Measurements from ENCODE around the gene ARHGAP26. TPM values are rescaled to one million over a fixed set of nuclear protein-coding genes. Genes with fewer than 3 reads are reported as not detected.

ARHGAP26 gene
- total RNA-seq, 4 donors from 2014 or later: 22.3 to 40.7 (median 28.2) TPM

- H3K27me3 ChIP-seq: no peaks in the 10 kb centered on the region
- no peak for TF ChIP-seq EP300 (IDR thresholded peaks at IDR 0.05)
- TF ChIP-seq POLR2A (IDR thresholded peaks at IDR 0.05; ENCODE audit: low read depth): no peak
- TF ChIP-seq CTCF (IDR thresholded peaks at IDR 0.05): no peak
- no peak for TF ChIP-seq POLR2AphosphoS5 (IDR thresholded peaks at IDR 0.05)
- intact Hi-C loops (cut with DNase I): no loop called here
These were observed 203.8 kb downstream of the ARHGAP26 start for GRCh38 chr5:142973932-142974331.

GRCh38 chr5:142974409-142974808, 204.2 kb downstream of the ARHGAP26 start:
- 93% methylated on average over 4 of the region's 4 CpGs for WGBS
- Histone ChIP-seq H3K27me3 (no peaks in the 10 kb centered on the region), H3K9me3 (no peaks in the 10 kb centered on the region), H3K36me3 (no peaks in the 10 kb centered on the region), H3K4me3 (no peak overlapping the region), H3K27ac (replicated peaks in 1 of 4) (no peak overlapping the region), H3K4me1 (peaks cover under 1 to 10% (median 4%) of the 10 kb centered on the region in 4 donors)
- DNase-seq (ENCODE audit: extremely low spot score): no peak
- intact Hi-C loops (cut with DNase I): no loop called here
- no peak for TF ChIP-seq POLR2AphosphoS5 (IDR thresholded peaks at IDR 0.05)
- TF ChIP-seq POLR2A (IDR thresholded peaks at IDR 0.05; ENCODE audit: low read depth): no peak
- TF ChIP-seq EP300 (IDR thresholded peaks at IDR 0.05): no peak
- no peak for TF ChIP-seq CTCF (IDR thresholded peaks at IDR 0.05)

More at GRCh38 chr5:142973932-142974331, 203.8 kb downstream of the ARHGAP26 start:
- WGBS: 88% methylated on average over 3 of the region's 3 CpGs
- Histone ChIP-seq H3K4me3 (no peak overlapping the region), H3K36me3 (no peaks in the 10 kb centered on the region), H3K27ac (replicated peaks in 1 of 4) (no peak overlapping the region), H3K4me1 (peaks cover 0 to 11% (median 4%) of the 10 kb centered on the region in 4 donors), H3K9me3 (no peaks in the 10 kb centered on the region)
- no peak for DNase-seq (ENCODE audit: extremely low spot score)

GRCh38 chr5:142976861-142977260, 206.7 kb downstream of the ARHGAP26 start:
- Histone ChIP-seq H3K27me3 (no peaks in the 10 kb centered on the region), H3K9me3 (no peaks in the 10 kb centered on the region), H3K4me1 (peaks cover 19 to 25% (median 21%) of the 10 kb centered on the region in 4 donors), H3K27ac (replicated peaks in 1 of 4) (no peak overlapping the region), H3K4me3 (no peak overlapping the region), H3K36me3 (no peaks in the 10 kb centered on the region)
- intact Hi-C loops (cut with DNase I): no loop called here
- 99% methylated on average over 3 of the region's 3 CpGs for WGBS
- no peak for TF ChIP-seq EP300 (IDR thresholded peaks at IDR 0.05)
- TF ChIP-seq POLR2AphosphoS5 (IDR thresholded peaks at IDR 0.05): no peak
- no peak for TF ChIP-seq CTCF (IDR thresholded peaks at IDR 0.05)
- TF ChIP-seq POLR2A (IDR thresholded peaks at IDR 0.05; ENCODE audit: low read depth): no peak
- DNase-seq (ENCODE audit: extremely low spot score): no peak

GRCh38 chr5:142977363-142978051, 207.3 kb downstream of the ARHGAP26 start:
- Histone ChIP-seq H3K4me1 (peaks cover 25 to 31% (median 26%) of the 10 kb centered on the region in 4 donors), H3K4me3 (no peak overlapping the region), H3K9me3 (no peaks in the 10 kb centered on the region), H3K27me3 (no peaks in the 10 kb centered on the region), H3K36me3 (no peaks in the 10 kb centered on the region), H3K27ac (replicated peaks in 1 of 4) (no peak overlapping the region)
- 75% methylated on average over 7 of the region's 8 CpGs for WGBS
- no peak for TF ChIP-seq POLR2AphosphoS5 (IDR thresholded peaks at IDR 0.05)
- TF ChIP-seq EP300 (IDR thresholded peaks at IDR 0.05): no peak
- TF ChIP-seq CTCF (IDR thresholded peaks at IDR 0.05): no peak
- no peak for TF ChIP-seq POLR2A (IDR thresholded peaks at IDR 0.05; ENCODE audit: low read depth)
- DNase-seq (ENCODE audit: extremely low spot score): no peak
- intact Hi-C loops (cut with DNase I): no loop called here
